HG03432 (cell line): Measurements from ENCODE around the gene BMF.
"Not testable (repeated sequence)": the region's sequence is repeated elsewhere in the genome, so short reads cannot be mapped to it uniquely, and the experiment has no call there.

Experiments
- ATAC-seq: cut with Tn5 transposase; IDR thresholded peaks from one replicate; pipeline ENCODE4 v1.9.1; 2021; ENCODE audit warnings: mild to moderate bottlenecking, moderate library complexity; ENCODE audit not compliant: unreplicated experiment

BMF gene

DNA sequence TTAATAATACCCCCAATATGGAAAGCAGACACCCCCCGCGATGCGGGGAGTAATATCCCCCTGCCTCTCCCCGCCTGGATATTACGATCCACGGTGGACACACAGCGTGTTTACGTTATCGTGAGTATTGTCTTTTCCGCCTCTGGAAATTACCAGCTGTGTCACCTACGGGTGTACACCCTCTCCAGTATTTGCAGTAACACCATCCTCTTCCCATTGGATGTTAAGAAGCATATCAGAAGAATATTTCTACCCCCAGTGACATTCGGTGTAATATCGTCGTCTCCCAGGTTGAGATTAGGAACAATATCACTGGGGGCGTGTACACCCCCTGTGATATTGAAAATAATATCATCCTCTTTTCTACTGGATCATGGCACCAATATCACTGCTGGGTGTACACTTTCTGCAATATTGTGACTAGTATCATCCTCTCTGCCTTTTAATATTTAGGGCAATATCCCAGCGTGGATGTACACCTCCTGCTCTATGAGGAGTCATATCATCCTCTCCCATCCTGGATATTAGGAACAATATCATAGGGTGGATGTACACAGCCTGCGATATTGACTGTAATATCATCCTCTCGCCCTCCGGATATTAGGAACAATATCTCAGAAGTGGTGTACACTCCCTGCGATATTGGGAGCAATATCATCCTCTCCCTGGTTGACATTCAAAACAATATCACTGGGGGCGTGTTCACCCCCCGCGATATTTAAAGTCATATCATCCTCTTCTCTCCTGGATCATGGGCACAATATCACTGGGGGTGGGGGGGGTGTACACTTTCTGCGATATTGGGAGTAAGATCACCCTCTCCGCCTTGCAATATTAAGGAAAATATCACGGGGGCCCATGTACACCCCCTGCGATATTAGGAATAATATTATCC is 20.3 kb upstream of the BMF start:
- ATAC-seq, result no peak

DNA sequence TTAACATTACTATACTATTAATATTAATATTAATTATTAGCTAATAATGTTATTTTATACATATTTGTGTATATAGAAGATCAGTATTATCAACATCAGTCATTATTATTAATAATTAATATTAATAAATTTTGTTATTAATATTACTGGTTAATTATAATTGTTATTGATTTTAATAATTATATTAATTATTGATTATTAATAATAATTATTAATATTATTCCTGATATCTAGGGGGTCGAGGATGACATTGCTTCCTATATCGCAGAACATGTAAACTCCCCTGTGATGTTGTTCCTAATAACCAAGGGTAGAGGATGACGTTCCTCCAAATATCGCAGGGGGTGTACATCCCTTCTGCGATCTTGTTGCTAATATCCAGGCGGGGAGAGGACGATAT is 17.3 kb upstream of the BMF start:
- no peak for ATAC-seq

DNA sequence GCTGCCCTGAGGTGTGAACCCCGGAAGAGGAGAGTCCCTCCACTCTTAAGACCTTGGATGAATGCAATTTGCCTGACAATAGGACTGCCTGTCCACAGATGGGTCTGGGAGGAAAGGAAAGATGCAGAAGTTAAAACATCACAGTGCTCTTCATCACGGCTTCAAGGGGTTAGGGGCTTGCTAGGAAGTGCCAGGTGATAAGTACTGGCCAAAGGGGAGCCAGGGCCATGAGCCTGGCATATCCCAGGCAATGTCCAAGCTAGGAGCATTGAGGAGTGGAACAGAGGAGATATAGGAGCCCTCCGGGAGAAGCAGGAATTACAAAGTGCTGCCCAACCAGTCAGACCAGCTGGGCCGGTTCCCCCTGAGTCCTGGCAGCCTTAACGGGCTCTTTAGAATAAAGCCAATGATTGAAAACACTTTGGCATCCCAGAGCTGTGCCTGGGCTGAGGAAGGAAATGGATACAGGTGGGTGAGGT is 16.2 kb upstream of the BMF start:
- ATAC-seq, result not testable (repeated sequence)

DNA sequence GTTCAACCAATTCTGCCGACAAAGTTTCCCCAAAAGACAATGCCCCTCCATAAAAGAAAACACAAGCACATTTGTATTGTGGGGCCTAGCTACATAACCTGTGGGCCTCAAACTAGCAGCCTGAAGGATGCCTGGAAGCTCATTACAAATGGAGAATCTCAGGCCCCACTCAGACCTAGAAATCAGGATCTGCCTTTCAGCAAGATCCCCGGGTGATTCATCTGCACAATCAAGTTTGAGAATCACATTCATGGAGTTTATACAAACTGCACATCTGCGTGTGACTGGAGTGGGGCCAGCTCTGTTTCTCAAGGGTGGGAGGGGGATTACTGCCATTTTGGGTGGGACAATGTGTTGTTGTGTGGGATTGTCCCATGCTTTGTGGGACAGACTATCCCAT is 15.7 kb upstream of the BMF start:
- ATAC-seq, result not testable (repeated sequence)

DNA sequence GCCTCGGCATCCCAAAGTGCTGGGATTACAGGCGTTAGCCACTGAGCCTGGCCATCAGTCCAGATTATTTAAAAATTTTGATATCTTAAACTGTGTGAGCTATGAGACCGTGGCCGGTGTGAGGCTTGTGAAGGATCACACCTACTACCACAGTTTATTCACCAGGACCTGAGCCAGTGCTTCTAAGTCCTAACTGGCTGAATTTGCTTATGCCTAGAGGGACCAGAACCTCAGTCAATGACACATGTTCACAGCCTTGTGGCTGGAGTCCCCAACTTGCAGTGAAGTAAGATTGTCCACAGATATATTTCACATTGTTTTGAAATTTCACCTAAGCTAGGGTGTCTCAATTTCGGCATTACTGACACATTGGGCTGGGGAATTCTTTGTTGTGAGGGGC is 15.2 kb upstream of the BMF start:
- ATAC-seq, result not testable (repeated sequence)

DNA sequence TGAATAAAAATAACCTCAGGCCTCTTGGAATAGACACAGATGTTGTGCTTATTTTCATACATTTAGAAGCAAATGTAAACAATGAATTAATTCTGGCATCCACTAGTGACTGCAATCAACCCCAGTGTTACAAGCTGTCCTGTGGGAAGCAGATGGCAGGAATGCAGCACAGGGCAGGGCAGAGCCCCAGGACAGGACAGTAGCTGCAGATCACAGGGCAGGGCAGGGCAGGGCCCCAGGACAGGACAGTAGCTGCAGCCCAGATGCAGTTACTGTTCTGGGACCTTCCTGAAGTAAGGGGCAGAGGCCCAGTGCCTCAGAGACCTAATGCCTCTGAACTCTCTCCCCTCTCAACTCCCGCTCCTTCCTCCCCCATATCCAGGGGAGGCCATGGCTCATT is 14.3 kb upstream of the BMF start:
- not testable (repeated sequence) for ATAC-seq

DNA sequence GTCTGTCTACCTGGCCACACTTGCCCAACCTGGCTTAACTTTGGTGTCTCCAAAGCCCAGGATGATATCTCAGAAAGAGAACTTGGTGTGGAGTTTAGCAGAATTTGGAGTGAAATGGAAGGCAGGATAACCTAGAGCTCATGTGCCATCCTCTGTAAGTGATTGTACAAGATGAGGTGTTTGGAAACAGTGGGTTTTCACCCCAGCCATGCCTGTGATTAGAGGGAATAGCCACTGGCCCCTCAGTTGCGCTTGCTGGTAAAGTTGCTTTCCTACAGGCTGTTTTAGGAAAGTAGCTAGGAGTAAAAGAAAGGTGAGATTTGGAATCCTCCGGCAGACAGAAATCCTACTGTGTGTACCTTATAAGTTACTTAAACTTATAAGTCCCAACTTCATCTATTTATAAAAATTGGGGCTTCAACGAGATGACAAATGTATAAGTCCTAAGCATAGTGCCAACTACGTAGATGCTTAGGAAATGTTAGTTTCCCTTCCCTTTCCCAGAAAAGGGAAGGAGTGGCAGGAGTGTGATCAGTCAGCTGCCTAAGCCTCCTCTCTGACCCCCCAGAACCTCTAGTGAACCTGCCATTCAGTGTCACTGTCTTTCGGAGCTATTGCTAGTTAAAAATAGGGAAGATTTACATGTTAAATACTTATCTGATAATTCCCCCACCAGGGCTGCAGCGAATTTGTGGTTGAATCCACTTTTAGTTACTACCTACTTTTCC is 13.4 kb upstream of the BMF start:
- no peak for ATAC-seq

DNA sequence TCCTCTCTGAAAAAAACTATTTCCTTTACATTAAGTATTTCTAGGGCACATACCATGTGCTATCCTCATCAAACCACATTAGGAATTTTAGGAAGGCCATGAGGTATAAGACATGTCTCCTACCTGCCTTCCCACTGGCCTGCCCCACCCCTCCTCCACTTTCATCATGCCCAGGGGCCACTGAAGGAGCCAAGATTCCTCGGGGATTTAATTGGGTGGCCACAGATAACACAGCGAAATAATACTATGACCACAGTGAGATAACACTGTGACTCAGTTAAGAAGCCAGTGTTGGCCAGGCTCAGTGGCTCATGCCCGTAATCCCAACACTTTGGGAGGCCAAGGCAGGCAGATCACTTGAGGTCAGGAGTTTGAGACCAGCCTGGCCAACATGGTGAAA is 9.8 kb upstream of the BMF start:
- no peak for ATAC-seq

DNA sequence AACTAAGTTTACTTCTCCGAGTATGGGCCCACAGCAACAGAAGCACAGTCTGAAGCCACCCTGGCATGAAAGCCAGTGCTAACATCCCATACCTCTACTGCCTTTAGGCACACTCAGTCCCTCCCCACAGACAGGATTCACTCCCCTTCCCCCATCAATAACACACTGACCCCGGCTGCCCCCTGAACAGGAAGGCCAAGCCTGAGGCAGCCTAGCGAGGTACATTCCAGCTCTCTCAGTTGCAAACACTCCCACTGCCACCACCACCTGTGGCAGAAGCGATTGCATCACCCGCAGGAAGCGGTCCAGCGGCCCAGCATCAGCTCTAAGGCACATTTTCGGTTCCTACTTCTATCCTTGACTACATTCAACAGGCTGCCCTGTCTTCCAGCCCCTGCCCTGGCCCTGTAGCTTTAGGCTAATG is 7.0 kb upstream of the BMF start:
- peak; percentile 96 for ATAC-seq

DNA sequence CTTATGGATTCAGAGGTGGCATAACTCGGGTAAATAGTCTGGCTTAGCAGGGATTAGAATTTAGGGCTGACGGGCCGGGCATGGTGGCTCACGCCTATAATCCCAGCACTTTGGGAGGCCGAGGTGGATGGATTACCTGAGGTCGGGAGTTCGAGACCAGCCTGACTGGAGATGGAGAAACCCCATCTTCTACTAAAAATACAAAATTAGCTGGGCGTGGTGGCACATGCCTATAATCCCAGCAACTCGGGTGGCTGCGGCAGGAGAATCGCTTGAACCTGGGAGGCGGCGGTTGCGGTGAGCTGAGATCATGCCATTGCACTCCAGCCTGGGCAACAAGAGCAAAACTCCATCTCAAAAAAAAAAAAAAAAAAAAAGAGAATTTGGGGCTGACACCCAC is 6.4 kb upstream of the BMF start:
- not testable (repeated sequence) for ATAC-seq

DNA sequence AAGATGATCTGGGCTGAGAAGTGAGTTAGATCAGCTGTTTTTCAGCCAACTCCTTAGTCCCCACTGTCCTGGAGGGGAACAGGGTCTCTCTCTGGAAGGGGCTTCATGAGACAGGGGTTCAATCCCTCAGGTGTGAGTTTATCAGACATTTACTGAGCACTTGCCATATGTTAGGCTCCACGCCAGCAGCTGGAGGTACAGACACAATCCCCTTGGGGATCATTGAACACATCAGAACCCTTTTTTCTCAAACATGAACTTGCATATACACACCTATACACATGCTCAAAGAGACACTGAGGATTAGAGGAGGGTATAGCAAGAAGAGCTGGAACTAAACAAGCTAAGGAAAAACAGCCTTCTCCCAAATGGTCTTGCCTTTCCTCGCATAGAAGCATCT is 5.5 kb upstream of the BMF start:
- no peak for ATAC-seq

DNA sequence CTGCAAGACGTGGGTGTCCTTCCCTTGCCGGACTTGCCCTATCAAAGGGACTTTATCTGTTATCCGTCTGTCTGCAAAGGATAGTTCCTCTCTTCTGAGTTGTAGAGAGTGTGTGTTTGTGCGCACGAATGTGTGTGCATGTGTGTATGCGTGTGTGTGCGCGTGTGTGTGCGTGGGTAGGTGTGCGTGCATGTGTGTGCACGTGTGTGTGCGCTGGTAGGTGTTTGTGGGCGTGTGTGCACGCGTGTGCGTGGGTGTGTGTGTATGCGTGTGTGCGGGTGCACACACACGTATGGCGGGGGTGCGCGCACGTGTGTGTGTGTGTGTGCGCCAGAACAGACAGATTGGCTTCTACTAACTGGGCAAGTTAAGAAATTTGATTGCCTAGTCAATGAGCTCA is 4.1 kb upstream of the BMF start:
- ATAC-seq, result no peak

DNA sequence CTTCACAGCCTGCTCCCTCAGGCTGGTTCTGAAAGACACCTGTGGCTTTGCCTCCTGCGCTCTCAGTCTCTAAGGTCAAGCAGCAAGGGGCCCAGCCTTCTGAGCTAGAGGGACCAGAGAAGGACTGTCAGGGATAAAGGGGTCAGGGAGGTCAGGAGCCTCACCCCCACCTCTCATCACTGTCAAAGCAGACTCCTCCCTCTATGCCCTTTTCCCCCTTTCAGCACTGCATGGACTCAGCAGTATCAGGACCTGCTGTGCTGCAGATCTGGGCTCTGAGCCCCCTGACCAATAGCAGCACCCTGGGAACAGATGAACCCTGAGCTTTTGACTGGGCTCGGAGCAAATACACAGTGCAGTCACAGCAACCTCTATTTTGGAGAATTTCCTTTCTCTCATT is 3.2 kb upstream of the BMF start:
- no peak for ATAC-seq

DNA sequence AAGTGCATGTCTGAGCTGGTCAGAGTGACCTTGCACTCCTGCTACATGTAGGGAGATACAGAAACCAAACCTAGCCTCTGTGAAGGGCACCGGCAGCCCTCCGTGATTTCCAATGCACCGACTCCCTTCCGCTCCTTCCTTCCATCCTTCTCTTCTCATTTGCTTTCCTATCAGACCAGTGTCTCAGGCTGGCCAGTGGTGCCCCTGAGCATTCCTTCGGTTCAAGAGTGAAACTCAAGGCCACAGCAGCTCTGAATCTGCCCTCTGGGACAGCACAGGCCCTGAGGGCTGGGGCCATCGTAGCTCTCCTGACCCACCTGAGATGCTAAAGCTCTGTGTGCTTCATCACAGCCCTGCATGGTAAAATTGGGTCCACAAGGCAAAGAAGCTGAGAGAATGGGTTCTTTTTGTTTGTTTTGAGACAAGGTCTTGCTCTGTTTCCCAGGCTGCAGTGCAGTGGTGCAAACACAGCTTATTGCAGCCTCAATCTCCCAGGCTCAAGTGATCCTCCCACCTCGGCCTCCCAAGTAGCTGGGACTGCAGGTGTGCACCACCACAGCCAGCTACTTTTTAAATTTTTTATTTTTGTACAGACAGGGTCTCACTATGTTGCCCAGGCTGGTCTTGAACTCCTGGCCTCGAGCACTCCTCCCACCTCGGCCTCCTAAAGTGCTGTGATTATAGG is 2.3 kb upstream of the BMF start:
- ATAC-seq, result no peak

DNA sequence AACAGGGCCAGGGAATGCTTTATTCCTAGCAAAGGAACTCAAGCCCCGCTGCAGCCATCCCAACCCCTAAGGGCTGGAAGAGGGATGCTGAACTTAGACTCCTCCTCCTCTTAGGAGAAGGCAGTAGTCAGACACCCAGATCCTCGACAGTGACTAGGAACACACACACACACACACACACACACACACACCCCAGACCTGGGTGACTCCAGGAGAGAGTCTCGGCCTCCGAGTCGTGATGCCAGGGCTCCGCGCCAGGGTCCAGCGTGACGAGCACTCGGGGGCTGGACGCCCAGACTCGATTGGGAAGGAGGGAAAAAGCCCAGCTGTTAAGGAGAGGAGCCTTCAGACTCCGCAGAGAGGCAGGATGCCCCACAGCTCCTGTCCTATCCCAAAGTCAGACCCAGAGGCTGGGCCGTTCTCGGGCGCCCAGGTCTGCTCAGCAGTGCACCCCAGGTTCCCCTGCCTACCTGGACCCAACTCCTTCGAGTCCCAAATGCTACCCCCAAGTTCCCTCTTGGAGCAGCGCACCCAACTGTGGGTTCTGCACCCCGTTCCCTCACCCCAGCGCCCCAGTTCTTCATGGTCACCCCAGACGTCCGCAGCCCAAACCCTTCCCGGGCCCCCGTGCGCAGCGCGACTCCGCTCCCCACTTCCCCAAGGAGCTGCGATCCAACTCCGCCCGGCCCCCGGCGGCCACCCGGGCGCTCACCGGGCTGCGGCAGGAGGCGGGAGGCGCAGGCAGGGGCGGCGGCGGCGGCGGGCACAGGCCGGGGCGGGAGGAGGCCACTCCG is 421 bp downstream of the BMF start:
- ATAC-seq, result peak; percentile 0

DNA sequence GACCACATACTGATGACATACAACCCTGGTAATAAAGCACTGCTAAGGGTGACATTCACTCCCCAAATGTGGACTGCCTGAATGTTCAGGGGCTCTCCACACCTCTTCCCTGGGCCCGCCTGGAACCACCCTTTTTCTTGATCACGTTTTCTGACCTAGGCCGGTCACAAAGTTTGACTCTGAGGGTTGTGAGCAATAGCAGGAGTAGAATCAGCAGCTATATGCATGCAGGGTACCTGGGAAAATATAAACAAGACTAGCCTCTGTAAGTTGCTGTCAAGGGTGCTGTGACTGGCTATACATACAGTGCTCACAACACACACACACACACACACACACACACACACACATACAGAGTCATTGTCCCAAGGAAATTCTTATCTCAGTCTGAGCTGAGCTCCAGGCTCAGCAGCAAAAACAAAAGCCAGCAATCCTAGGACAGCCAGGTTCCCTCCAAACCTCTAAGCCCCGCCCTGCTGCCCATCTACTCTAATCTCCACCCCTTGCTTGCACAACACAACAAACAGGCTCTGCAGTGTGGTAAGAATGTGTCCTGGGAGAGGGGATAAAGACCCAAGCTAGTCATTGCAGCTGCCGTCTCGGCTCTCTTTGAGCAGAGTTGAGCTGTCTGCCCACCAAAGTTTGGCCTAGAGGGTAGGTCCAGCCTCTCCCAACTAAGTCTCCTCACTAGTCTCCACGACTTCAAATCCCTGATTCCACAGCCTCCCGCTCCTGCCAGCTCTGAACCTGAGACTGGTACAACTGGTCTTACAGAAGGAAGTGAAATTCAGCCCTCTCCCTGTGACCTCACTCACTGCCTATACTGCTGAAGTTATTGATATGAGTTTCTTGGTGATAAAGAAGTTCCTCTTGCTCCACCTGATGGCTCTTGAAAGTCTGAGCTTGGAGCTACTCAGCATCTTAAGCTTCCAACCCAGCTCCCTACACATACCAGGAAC is 2.2 kb downstream of the BMF start:
- ATAC-seq, result peak; percentile 38

DNA sequence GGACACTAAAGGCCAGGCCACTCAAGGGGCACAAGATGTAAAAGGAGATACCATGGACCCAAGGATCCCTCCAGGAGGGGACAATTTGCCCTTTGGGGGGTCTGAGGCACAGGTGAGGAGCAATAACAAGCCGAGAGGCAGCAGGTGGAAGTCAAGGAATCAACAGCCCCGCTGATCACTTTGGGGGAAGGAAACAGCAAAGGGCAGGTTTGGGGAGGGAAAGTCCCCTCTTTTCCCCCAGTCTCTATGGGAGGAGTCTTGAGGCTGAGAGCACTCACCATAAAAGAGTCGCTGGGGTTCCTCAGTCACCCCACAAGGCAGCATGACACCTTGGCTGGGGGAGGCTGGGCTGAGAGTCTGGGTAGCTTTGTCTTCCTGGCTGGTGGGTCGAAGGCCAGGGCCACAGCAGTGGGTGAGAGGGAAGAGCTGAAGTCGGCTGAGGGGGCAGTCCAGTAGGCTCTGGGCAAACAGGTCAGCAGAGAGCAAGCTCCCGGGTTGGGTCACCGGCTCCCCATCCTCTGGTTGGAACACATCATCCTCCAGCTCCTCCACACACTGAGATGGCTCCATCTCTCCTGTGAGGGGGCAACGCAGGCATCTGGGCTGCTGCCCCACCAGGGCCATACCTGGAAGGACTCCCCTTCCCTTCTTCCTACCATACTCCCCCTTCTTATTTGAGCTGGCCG is 3.0 kb downstream of the BMF start:
- no peak for ATAC-seq

DNA sequence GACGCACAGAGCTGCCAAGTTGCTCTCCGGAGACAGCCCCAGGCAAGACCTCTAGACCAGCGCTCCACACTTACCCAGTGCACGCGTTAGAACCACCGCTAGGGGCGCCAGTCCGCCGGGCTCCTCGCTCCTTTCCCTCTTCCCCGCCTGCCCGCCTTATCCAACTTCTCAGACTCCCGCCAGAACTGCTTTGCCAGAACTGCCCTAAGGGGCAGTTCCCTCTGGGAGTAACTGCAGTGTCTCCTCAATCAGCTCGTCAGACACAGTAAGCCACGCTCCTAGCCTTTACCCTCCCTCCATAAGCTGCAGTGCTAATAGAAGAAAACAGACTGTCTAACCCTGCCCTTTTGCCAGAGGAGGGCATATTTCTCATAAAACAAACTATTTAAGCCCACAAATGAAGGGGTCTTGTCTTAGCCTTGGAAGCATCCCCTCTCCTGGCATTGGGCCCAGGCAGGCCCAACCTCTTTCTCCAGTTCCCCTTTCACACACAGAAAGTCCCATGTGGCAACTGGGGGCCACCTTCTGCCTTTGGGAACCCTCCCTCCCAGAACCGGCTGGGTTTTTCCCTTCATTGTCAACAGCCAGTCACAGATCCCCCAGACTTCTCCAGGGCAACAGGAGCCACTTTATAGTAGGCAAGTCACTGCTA is 3.7 kb downstream of the BMF start:
- peak; percentile 26 for ATAC-seq
